ENCODE data around the gene GBX1.

GBX1 gene

DNA sequence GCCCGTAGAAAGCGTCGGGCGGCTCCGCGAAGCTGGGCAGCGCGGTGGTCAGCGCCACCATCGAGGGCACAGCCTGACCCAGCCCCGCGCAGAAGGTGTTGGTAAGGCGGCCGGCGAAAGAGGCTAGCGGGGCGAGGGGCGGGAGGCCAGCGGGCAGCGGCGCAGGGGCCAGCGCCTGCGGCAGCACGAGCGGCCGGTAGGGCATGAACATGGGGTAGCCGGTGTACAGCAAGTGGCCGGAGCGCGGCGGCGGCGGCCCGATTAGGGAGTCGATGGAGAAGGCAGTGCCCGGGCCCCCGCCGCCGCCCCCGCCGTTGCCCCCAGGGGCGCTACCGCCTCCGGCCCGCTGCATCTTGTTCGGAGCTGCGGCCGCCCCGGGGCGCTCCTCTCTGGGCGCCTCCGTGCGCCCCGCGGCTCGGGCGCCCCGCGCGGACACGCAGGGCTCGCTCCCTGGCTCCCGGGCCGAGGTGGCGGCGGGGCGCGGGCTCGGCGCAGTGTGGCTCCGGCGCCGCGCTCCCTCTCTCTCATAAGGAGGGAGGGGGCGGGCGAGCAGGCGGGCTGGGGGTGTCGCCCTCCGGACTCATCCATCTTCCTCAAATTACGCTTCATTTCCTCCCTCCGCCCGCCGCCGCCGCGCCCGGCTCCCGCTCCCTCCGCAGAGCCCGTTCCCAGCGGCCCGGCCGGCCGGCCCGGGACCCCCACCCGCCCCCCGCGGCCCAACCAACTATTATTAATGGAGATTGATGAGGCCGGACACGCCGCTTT is at the start of gene GBX1:
Gene GBX1, minus strand, starts transcription at position 498 of the 765 bp plus-strand sequence. Its CDS starts 146 bp downstream, at position 352.
- Histone ChIP-seq H3K9me3 (ENCODE audit: control insufficient read depth in 1 of 2, low read length in 2 of 2) (no peaks in the 10 kb centered on the region), H3K27ac (ENCODE audit: low read depth, low read length) (no peak within 1 kb of the TSS), H3K36me3 (ENCODE audit: control insufficient read depth in 1 of 2, insufficient read depth in 2 of 2, low read length in 2 of 2) (no peaks in the 10 kb centered on the region), H3K27me3 (ENCODE audit: control insufficient read depth in 1 of 2, insufficient read depth in 2 of 2, low read length in 2 of 2) (peaks cover 50 to 56% of the 10 kb centered on the region in 2 donors), H3K9ac (ENCODE audit: low read depth in 1 of 2, low read length in 2 of 2) (no peak within 1 kb of the TSS), H3K4me1 (ENCODE audit: control insufficient read depth in 1 of 2, insufficient read depth in 2 of 2, low read length in 2 of 2) (peaks cover 4% of the 10 kb centered on the region in 2 donors), H3K4me3 (ENCODE audit: low read depth in 1 of 2, low read length in 2 of 2) (peak within 1 kb of the TSS; percentile 47 to 55)

DNA sequence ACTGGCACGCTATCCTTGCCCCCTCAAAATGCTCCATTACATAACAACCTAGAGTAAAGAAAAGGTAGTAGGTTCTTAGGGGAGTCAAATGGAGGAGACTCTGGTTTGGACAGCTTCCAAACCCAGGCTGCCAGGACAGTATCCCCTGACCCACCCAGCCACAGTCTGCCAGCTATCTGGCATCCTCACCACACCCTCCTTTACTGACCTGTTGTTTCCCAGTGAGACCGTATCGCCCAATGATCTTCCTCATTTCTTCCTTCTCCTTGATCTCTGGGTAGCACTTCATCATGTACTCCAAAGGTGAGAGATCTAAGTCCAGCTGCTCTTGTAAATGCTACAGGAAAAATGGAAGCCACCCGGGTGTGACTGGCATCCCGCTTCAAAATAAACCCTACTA is 47.9 kb upstream of the GBX1 start:
- H3K4me3 ChIP-seq (ENCODE audit: low read depth in 1 of 2, low read length in 2 of 2) = no peak overlapping the region
- no peak overlapping the region for H3K9ac ChIP-seq (ENCODE audit: low read depth in 1 of 2, low read length in 2 of 2)
- peaks cover 33 to 60% of the 10 kb centered on the region in 2 donors for H3K36me3 ChIP-seq (ENCODE audit: control insufficient read depth in 1 of 2, insufficient read depth in 2 of 2, low read length in 2 of 2)
- no peaks in the 10 kb centered on the region for H3K4me1 ChIP-seq (ENCODE audit: control insufficient read depth in 1 of 2, insufficient read depth in 2 of 2, low read length in 2 of 2)
- no peaks in the 10 kb centered on the region for H3K9me3 ChIP-seq (ENCODE audit: control insufficient read depth in 1 of 2, low read length in 2 of 2)
- H3K27ac ChIP-seq (ENCODE audit: low read depth, low read length) = no peak overlapping the region
- no peaks in the 10 kb centered on the region for H3K27me3 ChIP-seq (ENCODE audit: control insufficient read depth in 1 of 2, insufficient read depth in 2 of 2, low read length in 2 of 2)

DNA sequence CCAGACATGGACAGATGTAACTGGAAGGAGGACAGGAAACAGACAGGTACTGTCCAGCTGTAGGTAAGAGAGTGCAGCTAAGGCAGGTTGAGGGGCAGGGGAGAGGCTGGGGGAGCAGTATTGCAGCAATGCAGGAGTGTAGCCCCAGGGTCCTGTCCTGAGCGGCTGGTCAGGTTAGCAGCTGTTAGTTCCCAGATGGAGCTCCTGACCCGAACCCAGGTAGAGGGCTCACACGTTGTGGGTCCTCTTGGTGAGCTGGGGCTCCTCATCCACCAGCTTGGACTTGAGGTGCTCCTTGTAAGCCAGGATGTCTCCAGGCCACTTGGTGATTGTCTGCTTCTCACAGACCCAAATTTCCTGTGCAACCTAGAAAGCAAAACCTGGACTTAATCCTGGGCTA is 46.3 kb upstream of the GBX1 start:
- H3K27me3 ChIP-seq (ENCODE audit: control insufficient read depth in 1 of 2, insufficient read depth in 2 of 2, low read length in 2 of 2) = no peaks in the 10 kb centered on the region
- peaks cover 26 to 53% of the 10 kb centered on the region in 2 donors for H3K36me3 ChIP-seq (ENCODE audit: control insufficient read depth in 1 of 2, insufficient read depth in 2 of 2, low read length in 2 of 2)
- no peak overlapping the region for H3K4me3 ChIP-seq (ENCODE audit: low read depth in 1 of 2, low read length in 2 of 2)

GRCh38 chr7:151212626-151213025 is 45.1 kb upstream of the GBX1 start:
- no peaks in the 10 kb centered on the region for H3K4me1 ChIP-seq (ENCODE audit: control insufficient read depth in 1 of 2, insufficient read depth in 2 of 2, low read length in 2 of 2)
- peaks cover 19 to 41% of the 10 kb centered on the region in 2 donors for H3K36me3 ChIP-seq (ENCODE audit: control insufficient read depth in 1 of 2, insufficient read depth in 2 of 2, low read length in 2 of 2)
- H3K4me3 ChIP-seq (ENCODE audit: low read depth in 1 of 2, low read length in 2 of 2) = no peak overlapping the region
- H3K9ac ChIP-seq (ENCODE audit: low read depth in 1 of 2, low read length in 2 of 2) = no peak overlapping the region
- no peaks in the 10 kb centered on the region for H3K9me3 ChIP-seq (ENCODE audit: control insufficient read depth in 1 of 2, low read length in 2 of 2)
- no peak overlapping the region for H3K27ac ChIP-seq (ENCODE audit: low read depth, low read length)
- no peaks in the 10 kb centered on the region for H3K27me3 ChIP-seq (ENCODE audit: control insufficient read depth in 1 of 2, insufficient read depth in 2 of 2, low read length in 2 of 2)

More for the DNA sequence above, 46.3 kb upstream of the GBX1 start:
- Histone ChIP-seq H3K27ac (ENCODE audit: low read depth, low read length) (no peak overlapping the region), H3K4me1 (ENCODE audit: control insufficient read depth in 1 of 2, insufficient read depth in 2 of 2, low read length in 2 of 2) (no peaks in the 10 kb centered on the region), H3K9ac (ENCODE audit: low read depth in 1 of 2, low read length in 2 of 2) (no peak overlapping the region), H3K9me3 (ENCODE audit: control insufficient read depth in 1 of 2, low read length in 2 of 2) (no peaks in the 10 kb centered on the region)

DNA sequence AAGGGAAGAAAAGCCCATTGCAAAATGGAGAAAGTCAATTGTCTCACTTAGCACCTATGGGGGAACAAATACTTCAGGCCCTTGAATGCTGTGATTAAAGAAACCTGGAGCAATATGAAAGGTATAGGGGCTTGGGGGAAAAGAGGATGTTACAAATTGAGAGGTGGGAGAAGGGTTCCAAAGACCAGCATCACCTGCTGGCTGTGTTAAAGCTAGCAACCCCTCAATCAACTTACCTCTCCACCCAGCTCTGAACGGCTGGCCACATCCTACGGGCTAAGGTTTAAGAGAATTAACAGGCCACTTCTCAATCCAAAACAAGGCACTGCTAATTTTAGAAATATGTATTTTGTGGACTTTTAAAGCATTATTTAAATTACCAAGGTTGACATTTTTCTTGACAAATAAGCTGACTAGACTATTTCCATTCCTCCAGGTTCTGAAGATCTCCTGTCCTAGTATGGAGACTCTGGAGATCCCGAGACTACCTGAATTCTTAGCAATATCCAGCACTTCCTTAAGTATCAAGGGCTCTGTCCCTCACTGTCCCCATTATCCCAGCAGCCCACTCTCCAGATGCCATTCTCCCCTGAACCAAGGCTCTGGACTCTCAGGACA is 43.8 kb upstream of the GBX1 start:
- Histone ChIP-seq H3K9me3 (ENCODE audit: control insufficient read depth in 1 of 2, low read length in 2 of 2) (no peaks in the 10 kb centered on the region), H3K36me3 (ENCODE audit: control insufficient read depth in 1 of 2, insufficient read depth in 2 of 2, low read length in 2 of 2) (peaks cover 18 to 32% of the 10 kb centered on the region in 2 donors), H3K9ac (ENCODE audit: low read depth in 1 of 2, low read length in 2 of 2) (no peak overlapping the region), H3K4me3 (ENCODE audit: low read depth in 1 of 2, low read length in 2 of 2) (no peak overlapping the region), H3K27me3 (ENCODE audit: control insufficient read depth in 1 of 2, insufficient read depth in 2 of 2, low read length in 2 of 2) (peaks cover 0 to 3% of the 10 kb centered on the region in 2 donors), H3K4me1 (ENCODE audit: control insufficient read depth in 1 of 2, insufficient read depth in 2 of 2, low read length in 2 of 2) (no peaks in the 10 kb centered on the region), H3K27ac (ENCODE audit: low read depth, low read length) (no peak overlapping the region)

DNA sequence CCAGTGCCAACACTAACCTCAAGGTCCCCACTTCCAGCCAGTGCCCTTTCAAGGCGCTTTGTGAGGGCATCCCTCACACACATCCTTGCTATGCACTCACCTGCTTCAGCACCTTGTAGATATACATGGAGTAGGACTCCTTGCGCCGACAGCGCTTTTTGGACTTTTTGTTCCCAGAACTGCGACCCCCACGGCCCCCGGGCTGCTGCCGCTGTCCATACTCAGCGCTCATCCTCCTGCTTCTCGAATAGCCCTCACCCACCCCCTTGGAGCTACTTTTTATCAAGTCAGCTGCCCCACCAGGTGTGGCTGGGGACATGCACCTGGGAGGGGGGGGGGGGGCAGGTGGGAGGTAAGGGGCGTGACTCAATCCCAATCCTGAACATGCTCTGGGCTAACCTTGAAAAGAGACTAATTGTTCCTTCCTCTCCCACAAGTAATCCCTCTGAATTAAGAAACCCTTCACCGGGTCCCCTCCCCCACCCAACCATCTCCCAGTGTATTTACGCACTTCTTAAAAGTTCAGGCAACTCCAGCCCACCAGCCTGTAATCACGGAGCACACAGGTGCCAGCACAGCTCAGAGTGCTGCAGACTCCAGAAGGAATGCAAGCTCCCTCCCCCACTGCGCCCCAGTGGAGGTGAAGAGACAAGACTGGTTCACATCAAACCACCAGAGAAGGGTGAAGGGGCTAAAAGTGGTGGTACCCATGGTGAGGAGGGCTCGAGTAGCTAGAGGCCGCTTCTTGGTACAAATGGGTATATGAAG is 42.8 kb upstream of the GBX1 start, which contains the start of gene H2BK1:
Gene H2BK1, minus strand, starts transcription at position 402 of the 768 bp plus-strand sequence. Its CDS starts 170 bp downstream, at position 232.
- no peak within 1 kb of the TSS for H3K4me3 ChIP-seq (ENCODE audit: low read depth in 1 of 2, low read length in 2 of 2)
- peaks cover 11 to 23% of the 10 kb centered on the region in 2 donors for H3K36me3 ChIP-seq (ENCODE audit: control insufficient read depth in 1 of 2, insufficient read depth in 2 of 2, low read length in 2 of 2)
- H3K9ac ChIP-seq (ENCODE audit: low read depth in 1 of 2, low read length in 2 of 2) = no peak within 1 kb of the TSS
- H3K4me1 ChIP-seq (ENCODE audit: control insufficient read depth in 1 of 2, insufficient read depth in 2 of 2, low read length in 2 of 2) = no peaks in the 10 kb centered on the region
- H3K9me3 ChIP-seq (ENCODE audit: control insufficient read depth in 1 of 2, low read length in 2 of 2) = no peaks in the 10 kb centered on the region
- H3K27me3 ChIP-seq (ENCODE audit: control insufficient read depth in 1 of 2, insufficient read depth in 2 of 2, low read length in 2 of 2) = peaks cover 3 to 8% of the 10 kb centered on the region in 2 donors
- H3K27ac ChIP-seq (ENCODE audit: low read depth, low read length) = no peak within 1 kb of the TSS

- Histone ChIP-seq H3K4me3 (ENCODE audit: low read depth in 1 of 2, low read length in 2 of 2) (no peak overlapping the region), H3K27ac (ENCODE audit: low read depth, low read length) (no peak overlapping the region), H3K9me3 (ENCODE audit: control insufficient read depth in 1 of 2, low read length in 2 of 2) (no peaks in the 10 kb centered on the region), H3K9ac (ENCODE audit: low read depth in 1 of 2, low read length in 2 of 2) (no peak overlapping the region), H3K36me3 (ENCODE audit: control insufficient read depth in 1 of 2, insufficient read depth in 2 of 2, low read length in 2 of 2) (peaks cover 11 to 17% of the 10 kb centered on the region in 2 donors), H3K27me3 (ENCODE audit: control insufficient read depth in 1 of 2, insufficient read depth in 2 of 2, low read length in 2 of 2) (peaks cover 8 to 12% of the 10 kb centered on the region in 2 donors), H3K4me1 (ENCODE audit: control insufficient read depth in 1 of 2, insufficient read depth in 2 of 2, low read length in 2 of 2) (no peaks in the 10 kb centered on the region)
Observed at GRCh38 chr7:151209588-151209987, 42.1 kb upstream of the GBX1 start.

- no peak overlapping the region for H3K4me3 ChIP-seq (ENCODE audit: low read depth in 1 of 2, low read length in 2 of 2)
- H3K36me3 ChIP-seq (ENCODE audit: control insufficient read depth in 1 of 2, insufficient read depth in 2 of 2, low read length in 2 of 2) = peaks cover 0 to 6% of the 10 kb centered on the region in 2 donors
- no peaks in the 10 kb centered on the region for H3K9me3 ChIP-seq (ENCODE audit: control insufficient read depth in 1 of 2, low read length in 2 of 2)
- H3K4me1 ChIP-seq (ENCODE audit: control insufficient read depth in 1 of 2, insufficient read depth in 2 of 2, low read length in 2 of 2) = no peaks in the 10 kb centered on the region
- H3K27ac ChIP-seq (ENCODE audit: low read depth, low read length) = no peak overlapping the region
- H3K27me3 ChIP-seq (ENCODE audit: control insufficient read depth in 1 of 2, insufficient read depth in 2 of 2, low read length in 2 of 2) = peaks cover 9 to 12% of the 10 kb centered on the region in 2 donors
- no peak overlapping the region for H3K9ac ChIP-seq (ENCODE audit: low read depth in 1 of 2, low read length in 2 of 2)
Observed at GRCh38 chr7:151208253-151208862, 40.9 kb upstream of the GBX1 start.

DNA sequence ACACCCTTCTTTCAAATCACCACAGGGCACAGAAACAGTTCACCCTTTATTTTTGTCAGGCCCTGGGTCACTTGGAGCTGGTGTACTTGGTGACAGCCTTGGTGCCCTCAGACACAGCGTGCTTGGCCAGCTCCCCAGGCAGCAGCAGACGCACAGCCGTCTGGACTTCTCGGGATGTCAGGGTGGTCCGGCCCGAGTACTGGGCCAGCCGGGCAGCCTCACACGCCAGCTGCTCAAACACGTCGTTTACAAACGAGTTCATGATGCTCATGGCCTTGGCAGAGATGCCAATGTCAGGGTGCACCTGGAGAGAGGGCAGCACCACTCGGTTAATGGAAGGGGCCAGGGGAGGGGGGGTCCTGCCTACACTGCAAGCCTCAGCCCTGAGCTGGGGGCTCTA is 40.3 kb upstream of the GBX1 start:
- H3K36me3 ChIP-seq (ENCODE audit: control insufficient read depth in 1 of 2, insufficient read depth in 2 of 2, low read length in 2 of 2) = peaks cover 0 to under 1% of the 10 kb centered on the region in 2 donors
- H3K9me3 ChIP-seq (ENCODE audit: control insufficient read depth in 1 of 2, low read length in 2 of 2) = no peaks in the 10 kb centered on the region
- H3K4me1 ChIP-seq (ENCODE audit: control insufficient read depth in 1 of 2, insufficient read depth in 2 of 2, low read length in 2 of 2) = no peaks in the 10 kb centered on the region
- H3K4me3 ChIP-seq (ENCODE audit: low read depth in 1 of 2, low read length in 2 of 2) = no peak overlapping the region
- no peak overlapping the region for H3K27ac ChIP-seq (ENCODE audit: low read depth, low read length)
- H3K9ac ChIP-seq (ENCODE audit: low read depth in 1 of 2, low read length in 2 of 2) = no peak overlapping the region
- peaks cover 9 to 12% of the 10 kb centered on the region in 2 donors for H3K27me3 ChIP-seq (ENCODE audit: control insufficient read depth in 1 of 2, insufficient read depth in 2 of 2, low read length in 2 of 2)
